CD14-positive monocyte (primary cell): Measurements from ENCODE around the gene MDN1. TPM values are rescaled to one million over a fixed set of nuclear protein-coding genes. Genes with fewer than 3 reads are reported as not detected.

Experiments
- DNase-seq, 3 donors: peaks; one replicate each; pipeline ENCODE4 v3.0.0-alpha.2; 2011 to 2022
- H2AFZ ChIP-seq: 2 replicates; pipeline ENCODE4 v1.6.0; 2012; ENCODE audit warnings: mild to moderate bottlenecking, low read depth, low read length, inconsistent platforms; ENCODE audit not compliant: insufficient read depth, poor library complexity, severe bottlenecking
- H3K27ac ChIP-seq, 2 donors: 1 replicate in 1 of 2; 2 replicates in 1 of 2; pipeline ENCODE4 v1.5.1; 2012 to 2013; ENCODE audit warnings: low read length in 2 of 2, control low read depth in 1 of 2, inconsistent platforms in 1 of 2, low read depth in 1 of 2, mild to moderate bottlenecking in 1 of 2
- H3K27me3 ChIP-seq, 2 donors: one replicate each; pipeline versions ENCODE4 v1.6.0 to v1.6.1; 2011 to 2013; ENCODE audit warnings: low read length in 2 of 2; ENCODE audit not compliant: control insufficient read depth in 2 of 2, insufficient read depth in 2 of 2
- H3K36me3 ChIP-seq, 2 donors: replicated peaks in 1 of 2; 1 replicate in 1 of 2; 2 replicates in 1 of 2; pipeline versions ENCODE4 v1.5.1 to v1.6.1; 2012 to 2013; ENCODE audit warnings: low read length in 2 of 2, control low read depth in 1 of 2, inconsistent platforms in 1 of 2, mild to moderate bottlenecking in 1 of 2; ENCODE audit not compliant: insufficient read depth in 2 of 2, control insufficient read depth in 1 of 2
- H3K4me1 ChIP-seq, 2 donors: 1 replicate in 1 of 2; 2 replicates in 1 of 2; pipeline versions ENCODE4 v1.5.1 to v1.6.1; 2012 to 2013; ENCODE audit warnings: low read length in 2 of 2, control low read depth in 1 of 2, inconsistent platforms in 1 of 2, mild to moderate bottlenecking in 1 of 2, moderate library complexity in 1 of 2; ENCODE audit not compliant: insufficient read depth in 2 of 2, control insufficient read depth in 1 of 2
- H3K4me2 ChIP-seq: replicated peaks from 2 replicates; pipeline ENCODE3; 2012; ENCODE audit warnings: low read length, moderate library complexity, mild to moderate bottlenecking; ENCODE audit not compliant: poor library complexity, severe bottlenecking; ENCODE audit errors: extremely low read depth
- H3K4me3 ChIP-seq, 3 experiments: fragments of 200-600 bp in 1 of 3; sonication (generic) in 1 of 3; replicated peaks in 1 of 3; 1 replicate in 2 of 3; 2 replicates in 1 of 3; pipeline ENCODE4 v1.5.1; 2011 to 2013; ENCODE audit warnings: low read length in 3 of 3, mild to moderate bottlenecking in 3 of 3, control low read depth in 2 of 3, low read depth in 2 of 3, inconsistent platforms in 1 of 3, moderate library complexity in 1 of 3
- H3K79me2 ChIP-seq: 2 replicates; pipeline ENCODE4 v1.6.0; 2012; ENCODE audit warnings: mild to moderate bottlenecking, control low read depth, inconsistent platforms, low read length, moderate library complexity; ENCODE audit not compliant: insufficient read depth
- H3K9ac ChIP-seq: 2 replicates; pipeline ENCODE4 v1.6.0; 2017; ENCODE audit warnings: low read length, mild to moderate bottlenecking; ENCODE audit not compliant: insufficient read depth, poor library complexity, severe bottlenecking
- H3K9me3 ChIP-seq, 2 donors: replicated peaks in 1 of 2; 1 replicate in 1 of 2; 2 replicates in 1 of 2; pipeline versions ENCODE4 v1.5.1 to v1.6.1; 2012 to 2013; ENCODE audit warnings: low read length in 2 of 2, control low read depth in 1 of 2; ENCODE audit not compliant: control insufficient read depth in 1 of 2, insufficient read depth in 1 of 2
- H4K20me1 ChIP-seq: 2 replicates; pipeline ENCODE4 v1.6.0; 2012; ENCODE audit warnings: mild to moderate bottlenecking, low read length, control low read depth, moderate library complexity; ENCODE audit not compliant: insufficient read depth
- H3K27ac Mint-ChIP-seq, 7 donors: one replicate each; pipeline ENCODE4 v1.8.0; 2020; ENCODE audit warnings: mild to moderate bottlenecking in 7 of 7, mixed read lengths in 7 of 7, moderate library complexity in 6 of 7, inconsistent platforms in 2 of 7
- H3K27me3 Mint-ChIP-seq, 3 donors: one replicate each; pipeline ENCODE4 v1.8.0; 2021 to 2022; ENCODE audit warnings: low read depth in 3 of 3, mild to moderate bottlenecking in 3 of 3, mixed read lengths in 3 of 3, moderate library complexity in 3 of 3, inconsistent platforms in 1 of 3
- H3K36me3 Mint-ChIP-seq, 2 donors: one replicate each; pipeline ENCODE4 v1.8.0; 2020; ENCODE audit warnings: mixed read lengths in 2 of 2, inconsistent platforms in 1 of 2, mild to moderate bottlenecking in 1 of 2
- H3K4me1 Mint-ChIP-seq: one replicate; pipeline ENCODE4 v1.8.0; 2020; ENCODE audit warnings: mild to moderate bottlenecking, mixed read lengths
- H3K4me3 Mint-ChIP-seq, 2 donors: one replicate each; pipeline ENCODE4 v1.8.0; 2020; ENCODE audit warnings: mild to moderate bottlenecking in 2 of 2, mixed read lengths in 2 of 2, moderate library complexity in 1 of 2
- H3K9me3 Mint-ChIP-seq, 7 donors: one replicate each; pipeline ENCODE4 v1.8.0; 2020 to 2022; ENCODE audit warnings: mixed read lengths in 7 of 7, mild to moderate bottlenecking in 6 of 7, moderate library complexity in 6 of 7, inconsistent platforms in 2 of 7
- CTCF ChIP-seq: fragments of 200-600 bp; IDR thresholded peaks from one replicate; pipeline ENCODE4 v1.8.0; 2022; ENCODE audit warnings: antibody characterized with exemption, mild to moderate bottlenecking
- WGBS: methylation state at CpG from one replicate; pipeline ENCODE4 v1.1.5; 2013; ENCODE audit warnings: missing lambda C conversion rate; ENCODE audit not compliant: insufficient coverage; 5-methylcytosine and 5-hydroxymethylcytosine counted together
- intact Hi-C, 2 donors: fragments of 100-400 bp; cut with micrococcal nuclease; formaldehyde crosslinking; loops; one replicate each; pipeline versions ENCODE4 v1.15.0 to v1.15.1; 2023
- polyA plus RNA-seq, 3 donors: library from polyadenylated mRNA; depleted of rRNA in 1 of 3; unstranded in 2 of 3; stranded (reverse) in 1 of 3; fragments of 300-500 nt in 2 of 3; fragments of >200 nt in 1 of 3; fragmentation: Illumina TruSeq in 2 of 3; gene quantifications; 1 replicate in 2 of 3; 2 replicates in 1 of 3; pipeline ENCODE4 v1.2.3, GENCODE V29; 2012 to 2021

Gene MDN1
- polyA plus RNA-seq, 3 donors, result 0.61 to 6.6 (median 1.8) TPM

DNA sequence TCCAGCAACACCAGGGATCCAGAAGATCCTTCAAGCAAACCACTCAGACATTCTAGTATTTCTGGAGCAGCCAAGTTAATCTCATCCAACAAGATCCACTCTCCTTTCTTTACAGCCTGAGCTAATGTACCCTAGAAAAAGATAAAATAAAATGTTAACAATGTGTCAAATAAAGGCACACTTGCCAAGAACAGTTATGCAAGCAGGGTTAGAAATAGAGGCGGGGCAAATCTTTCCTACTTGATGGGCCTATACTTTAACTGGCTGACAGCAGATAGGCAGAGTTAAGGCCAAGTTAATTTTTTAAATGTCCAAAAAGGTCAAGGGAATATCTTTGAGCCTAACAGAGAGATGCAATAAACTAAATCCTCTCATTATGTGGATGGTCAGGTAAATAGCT is 60.8 kb downstream of the MDN1 start:
- no peaks in the 10 kb centered on the region for H3K27me3 Mint-ChIP-seq
- Histone ChIP-seq H3K4me2 (no peak overlapping the region), H4K20me1 (no peaks in the 10 kb centered on the region), H3K27me3 (no peaks in the 10 kb centered on the region), H3K36me3 (peaks cover 37 to 67% of the 10 kb centered on the region in 2 donors), H3K4me3 (no peak overlapping the region), H3K9me3 (no peaks in the 10 kb centered on the region), H3K4me1 (no peaks in the 10 kb centered on the region), H2AFZ (no peak overlapping the region), H3K79me2 (no peaks in the 10 kb centered on the region), H3K9ac (no peak overlapping the region), H3K27ac (no peak overlapping the region)
- no peaks in the 10 kb centered on the region for H3K4me1 Mint-ChIP-seq
- no peak for TF ChIP-seq CTCF
- WGBS, result no CpG with 5 or more reads among the region's 1 CpG
- no peaks in the 10 kb centered on the region for H3K9me3 Mint-ChIP-seq
- H3K27ac Mint-ChIP-seq, result no peak overlapping the region
- peaks cover 48 to 52% of the 10 kb centered on the region in 2 donors for H3K36me3 Mint-ChIP-seq
- DNase-seq, result no peak
- no peak overlapping the region for H3K4me3 Mint-ChIP-seq
- intact Hi-C loops, result no loop called here

- intact Hi-C loops, result no loop called here
- no peak for TF ChIP-seq CTCF
- Histone ChIP-seq H3K27me3 (no peaks in the 10 kb centered on the region), H3K4me2 (no peak overlapping the region), H3K9me3 (no peaks in the 10 kb centered on the region), H4K20me1 (no peaks in the 10 kb centered on the region), H3K36me3 (peaks cover 53 to 84% of the 10 kb centered on the region in 2 donors), H3K9ac (no peak overlapping the region), H2AFZ (no peak overlapping the region), H3K4me3 (no peak overlapping the region), H3K79me2 (no peaks in the 10 kb centered on the region), H3K27ac (no peak overlapping the region), H3K4me1 (no peaks in the 10 kb centered on the region)
- Mint-ChIP-seq H3K4me1 (no peaks in the 10 kb centered on the region), H3K27me3 (no peaks in the 10 kb centered on the region), H3K9me3 (no peaks in the 10 kb centered on the region), H3K27ac (peak overlapping the region in 2 of 7 donors; percentile 11 to 45), H3K36me3 (peaks cover 71% of the 10 kb centered on the region in 2 donors), H3K4me3 (no peak overlapping the region)
- WGBS, result 100% methylated on average over 4 of the region's 5 CpGs
- DNase-seq, result no peak
These were observed 69.3 kb downstream of the MDN1 start for GRCh38 chr6:89750338-89750737.
